ENCODE measurements around the gene AGPS.

The AGPS gene

DNA sequence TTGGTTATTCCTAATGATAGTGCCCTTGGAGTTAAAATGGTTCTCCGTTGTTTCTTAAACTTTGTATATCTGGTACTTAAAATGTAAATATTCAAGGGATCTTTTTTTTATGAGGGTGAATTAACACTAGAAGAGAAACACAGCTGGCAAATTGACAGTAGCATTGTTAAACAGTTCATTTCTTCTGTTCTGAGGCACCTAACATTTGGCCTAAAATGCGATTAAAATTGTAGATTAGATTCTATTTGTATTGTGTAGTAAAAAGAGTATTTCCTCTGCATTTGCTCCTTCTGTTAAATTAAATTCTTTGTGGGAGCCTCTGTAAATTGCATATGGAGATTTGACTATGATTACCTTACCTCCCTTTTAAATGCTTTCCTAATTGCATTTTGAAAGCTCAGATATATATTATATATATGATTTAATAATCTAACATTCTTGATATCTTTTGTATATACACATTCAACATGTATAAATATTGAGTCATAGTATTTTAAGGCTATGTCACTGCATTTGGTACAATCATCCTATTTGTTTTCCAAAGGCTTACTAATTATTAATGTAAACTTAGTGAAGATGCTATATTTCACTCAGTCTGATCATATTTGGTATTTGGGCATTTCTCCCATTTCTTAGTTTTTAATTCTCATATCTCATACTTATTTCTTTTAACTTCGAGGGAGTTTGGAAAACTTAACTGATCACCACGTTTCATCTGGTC, 124.4 kb downstream of the AGPS start:
- WGBS, 2 experiments, result 89% methylated on average over 2 to 4 of the region's 4 CpGs
- Histone ChIP-seq H3K4me1 (ENCODE audit: control insufficient read depth, insufficient read depth, low read length) (no peaks in the 10 kb centered on the region), H3K4me3 (ENCODE audit: insufficient read depth, low read depth, low read length) (no peak overlapping the region), H3K36me3 (ENCODE audit: control insufficient read depth, insufficient read depth, low read length) (no peaks in the 10 kb centered on the region), H3K27me3 (ENCODE audit: control insufficient read depth, insufficient read depth, low read length, poor library complexity, severe bottlenecking) (no peaks in the 10 kb centered on the region), H3K27ac (ENCODE audit: insufficient read depth, low read depth, low read length, poor library complexity, severe bottlenecking) (no peak overlapping the region), H3K9me3 (ENCODE audit: control insufficient read depth, low read length) (no peaks in the 10 kb centered on the region)

GRCh38 chr2:177518754-177519153, 126.2 kb downstream of the AGPS start:
- no peaks in the 10 kb centered on the region for H3K4me1 ChIP-seq (ENCODE audit: control insufficient read depth, insufficient read depth, low read length)
- WGBS, 2 experiments, result 85 to 95% methylated on average over 2 of the region's 2 CpGs
- no peak overlapping the region for H3K27ac ChIP-seq (ENCODE audit: insufficient read depth, low read depth, low read length, poor library complexity, severe bottlenecking)
- no peaks in the 10 kb centered on the region for H3K9me3 ChIP-seq (ENCODE audit: control insufficient read depth, low read length)
- H3K4me3 ChIP-seq (ENCODE audit: insufficient read depth, low read depth, low read length), result no peak overlapping the region
- no peaks in the 10 kb centered on the region for H3K36me3 ChIP-seq (ENCODE audit: control insufficient read depth, insufficient read depth, low read length)
- no peaks in the 10 kb centered on the region for H3K27me3 ChIP-seq (ENCODE audit: control insufficient read depth, insufficient read depth, low read length, poor library complexity, severe bottlenecking)

DNA sequence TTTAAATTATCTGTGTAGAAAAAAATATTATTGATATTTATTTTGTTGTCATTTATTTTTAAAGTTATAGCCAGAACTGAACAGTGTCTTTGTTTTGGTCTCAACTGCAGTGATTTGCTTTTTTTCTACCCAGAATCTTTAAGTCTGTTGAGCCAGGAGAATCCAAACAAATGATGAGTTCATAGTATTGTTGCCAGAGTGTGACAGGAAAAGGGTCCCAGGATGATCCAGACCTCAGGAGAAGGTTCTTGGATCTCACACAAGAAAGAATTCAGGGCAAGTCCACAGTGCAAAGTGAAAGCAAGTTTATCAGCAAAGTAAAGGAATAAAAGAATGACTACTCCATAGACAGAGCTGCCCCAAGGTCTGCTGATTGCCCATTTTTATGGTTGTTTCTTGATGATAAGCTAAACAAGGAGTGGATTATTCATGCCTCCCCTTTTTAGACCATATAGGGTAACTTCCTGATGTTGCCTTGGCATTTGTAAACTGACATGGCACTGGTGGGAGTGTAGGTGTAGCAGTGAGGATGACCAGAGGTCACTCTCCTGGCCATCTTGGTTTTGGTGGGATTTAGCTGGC, 127.1 kb downstream of the AGPS start:
- no peaks in the 10 kb centered on the region for H3K9me3 ChIP-seq (ENCODE audit: control insufficient read depth, low read length)
- no peak overlapping the region for H3K27ac ChIP-seq (ENCODE audit: insufficient read depth, low read depth, low read length, poor library complexity, severe bottlenecking)
- H3K4me1 ChIP-seq (ENCODE audit: control insufficient read depth, insufficient read depth, low read length), result no peaks in the 10 kb centered on the region
- H3K4me3 ChIP-seq (ENCODE audit: insufficient read depth, low read depth, low read length), result no peak overlapping the region
- H3K36me3 ChIP-seq (ENCODE audit: control insufficient read depth, insufficient read depth, low read length), result no peaks in the 10 kb centered on the region
- no peaks in the 10 kb centered on the region for H3K27me3 ChIP-seq (ENCODE audit: control insufficient read depth, insufficient read depth, low read length, poor library complexity, severe bottlenecking)

DNA sequence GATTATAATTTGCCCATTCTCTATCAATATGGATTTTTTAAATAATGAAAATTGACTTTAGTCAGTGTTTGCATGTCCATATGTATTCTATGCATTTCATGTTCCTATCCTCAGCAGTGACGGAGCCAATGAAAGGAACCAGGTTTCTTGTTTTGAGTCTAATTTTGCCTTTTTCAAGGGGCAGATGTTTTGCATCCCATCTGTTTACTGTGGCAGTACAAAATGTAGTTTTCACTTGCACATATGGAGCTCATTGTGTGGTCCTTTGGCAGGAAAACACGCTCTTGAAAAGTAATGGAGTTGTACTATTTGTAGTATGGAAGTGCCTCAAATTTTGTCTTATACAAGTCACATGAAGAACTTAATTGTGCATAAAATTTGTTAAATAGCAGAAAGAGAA, 127.8 kb downstream of the AGPS start:
- no peaks in the 10 kb centered on the region for H3K36me3 ChIP-seq (ENCODE audit: control insufficient read depth, insufficient read depth, low read length)
- WGBS, 2 experiments, result 94 to 97% methylated on average over 2 of the region's 2 CpGs
- no peaks in the 10 kb centered on the region for H3K9me3 ChIP-seq (ENCODE audit: control insufficient read depth, low read length)
- no peak overlapping the region for H3K4me3 ChIP-seq (ENCODE audit: insufficient read depth, low read depth, low read length)
- H3K27me3 ChIP-seq (ENCODE audit: control insufficient read depth, insufficient read depth, low read length, poor library complexity, severe bottlenecking), result no peaks in the 10 kb centered on the region
- H3K27ac ChIP-seq (ENCODE audit: insufficient read depth, low read depth, low read length, poor library complexity, severe bottlenecking), result no peak overlapping the region
- H3K4me1 ChIP-seq (ENCODE audit: control insufficient read depth, insufficient read depth, low read length), result no peaks in the 10 kb centered on the region

GRCh38 chr2:177523781-177524180, 131.2 kb downstream of the AGPS start:
- Histone ChIP-seq H3K4me3 (ENCODE audit: insufficient read depth, low read depth, low read length) (no peak overlapping the region), H3K4me1 (ENCODE audit: control insufficient read depth, insufficient read depth, low read length) (no peaks in the 10 kb centered on the region), H3K9me3 (ENCODE audit: control insufficient read depth, low read length) (no peaks in the 10 kb centered on the region), H3K36me3 (ENCODE audit: control insufficient read depth, insufficient read depth, low read length) (no peaks in the 10 kb centered on the region), H3K27me3 (ENCODE audit: control insufficient read depth, insufficient read depth, low read length, poor library complexity, severe bottlenecking) (no peaks in the 10 kb centered on the region), H3K27ac (ENCODE audit: insufficient read depth, low read depth, low read length, poor library complexity, severe bottlenecking) (no peak overlapping the region)
- 93 to 98% methylated on average over 3 of the region's 3 CpGs for WGBS, 2 experiments

- 95 to 98% methylated on average over 2 to 3 of the region's 3 CpGs for WGBS, 2 experiments
- Histone ChIP-seq H3K9me3 (ENCODE audit: control insufficient read depth, low read length) (no peaks in the 10 kb centered on the region), H3K27me3 (ENCODE audit: control insufficient read depth, insufficient read depth, low read length, poor library complexity, severe bottlenecking) (no peaks in the 10 kb centered on the region), H3K36me3 (ENCODE audit: control insufficient read depth, insufficient read depth, low read length) (no peaks in the 10 kb centered on the region), H3K4me3 (ENCODE audit: insufficient read depth, low read depth, low read length) (no peak overlapping the region), H3K27ac (ENCODE audit: insufficient read depth, low read depth, low read length, poor library complexity, severe bottlenecking) (no peak overlapping the region), H3K4me1 (ENCODE audit: control insufficient read depth, insufficient read depth, low read length) (no peaks in the 10 kb centered on the region)
Measured at GRCh38 chr2:177525351-177525924, 132.9 kb downstream of the AGPS start.

DNA sequence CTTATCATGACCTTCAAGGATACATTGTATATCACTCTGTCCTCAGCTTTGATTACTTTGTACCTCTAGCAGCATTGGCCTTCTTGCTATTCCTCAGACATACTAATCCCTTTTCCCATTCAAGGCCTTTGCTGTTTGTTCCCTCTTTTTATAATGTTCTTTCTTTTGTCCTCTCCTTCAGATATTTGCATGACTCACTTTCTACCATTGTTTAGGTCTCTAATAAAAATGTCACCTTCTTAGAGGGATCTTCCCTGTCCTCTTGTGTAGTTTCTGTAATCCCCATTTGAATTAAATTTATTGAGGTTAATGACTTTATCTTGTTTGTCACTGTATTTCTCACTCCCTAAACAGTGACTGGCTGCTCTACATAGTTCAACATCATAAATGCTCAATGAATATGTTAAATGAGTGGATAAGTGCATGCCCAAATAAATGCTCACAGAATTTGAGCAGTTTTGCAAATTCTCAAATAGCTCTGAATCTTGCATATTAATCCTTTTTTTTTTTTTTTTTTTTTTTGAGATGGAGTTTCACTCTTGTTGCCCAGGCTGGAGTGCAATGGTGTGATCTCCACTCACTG, 135.9 kb downstream of the AGPS start:
- Histone ChIP-seq H3K4me1 (ENCODE audit: control insufficient read depth, insufficient read depth, low read length) (no peaks in the 10 kb centered on the region), H3K27ac (ENCODE audit: insufficient read depth, low read depth, low read length, poor library complexity, severe bottlenecking) (no peak overlapping the region), H3K36me3 (ENCODE audit: control insufficient read depth, insufficient read depth, low read length) (no peaks in the 10 kb centered on the region), H3K9me3 (ENCODE audit: control insufficient read depth, low read length) (no peaks in the 10 kb centered on the region), H3K27me3 (ENCODE audit: control insufficient read depth, insufficient read depth, low read length, poor library complexity, severe bottlenecking) (no peaks in the 10 kb centered on the region), H3K4me3 (ENCODE audit: insufficient read depth, low read depth, low read length) (no peak overlapping the region)

- Histone ChIP-seq H3K36me3 (ENCODE audit: control insufficient read depth, insufficient read depth, low read length) (no peaks in the 10 kb centered on the region), H3K4me1 (ENCODE audit: control insufficient read depth, insufficient read depth, low read length) (no peaks in the 10 kb centered on the region), H3K4me3 (ENCODE audit: insufficient read depth, low read depth, low read length) (no peak overlapping the region), H3K27ac (ENCODE audit: insufficient read depth, low read depth, low read length, poor library complexity, severe bottlenecking) (no peak overlapping the region), H3K27me3 (ENCODE audit: control insufficient read depth, insufficient read depth, low read length, poor library complexity, severe bottlenecking) (no peaks in the 10 kb centered on the region), H3K9me3 (ENCODE audit: control insufficient read depth, low read length) (no peaks in the 10 kb centered on the region)
- WGBS, 2 experiments, result 86 to 94% methylated on average over 3 of the region's 3 CpGs
Measured at GRCh38 chr2:177529166-177529565, 136.6 kb downstream of the AGPS start.

DNA sequence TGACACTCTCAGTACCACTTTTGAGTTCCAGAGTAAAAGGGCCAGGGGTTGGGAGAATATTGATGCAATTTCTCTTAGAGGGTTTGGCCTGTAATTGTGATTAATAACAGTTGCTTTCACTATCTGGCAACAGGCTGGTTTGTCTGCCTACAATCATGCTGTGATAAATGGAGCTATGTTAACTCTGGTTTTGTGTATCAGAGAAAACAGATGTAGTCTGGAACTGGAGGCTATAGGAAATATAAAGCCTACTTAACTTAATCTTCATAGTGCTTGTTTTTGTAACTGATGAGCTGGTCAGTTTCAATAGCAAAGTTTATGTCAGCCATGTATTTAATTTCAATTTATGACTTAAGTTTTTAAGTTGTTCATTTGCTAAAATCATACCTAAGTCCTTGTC, 138.0 kb downstream of the AGPS start:
- Histone ChIP-seq H3K9me3 (ENCODE audit: control insufficient read depth, low read length) (no peaks in the 10 kb centered on the region), H3K27me3 (ENCODE audit: control insufficient read depth, insufficient read depth, low read length, poor library complexity, severe bottlenecking) (no peaks in the 10 kb centered on the region), H3K4me1 (ENCODE audit: control insufficient read depth, insufficient read depth, low read length) (no peaks in the 10 kb centered on the region), H3K4me3 (ENCODE audit: insufficient read depth, low read depth, low read length) (no peak overlapping the region), H3K27ac (ENCODE audit: insufficient read depth, low read depth, low read length, poor library complexity, severe bottlenecking) (no peak overlapping the region), H3K36me3 (ENCODE audit: control insufficient read depth, insufficient read depth, low read length) (no peaks in the 10 kb centered on the region)

DNA sequence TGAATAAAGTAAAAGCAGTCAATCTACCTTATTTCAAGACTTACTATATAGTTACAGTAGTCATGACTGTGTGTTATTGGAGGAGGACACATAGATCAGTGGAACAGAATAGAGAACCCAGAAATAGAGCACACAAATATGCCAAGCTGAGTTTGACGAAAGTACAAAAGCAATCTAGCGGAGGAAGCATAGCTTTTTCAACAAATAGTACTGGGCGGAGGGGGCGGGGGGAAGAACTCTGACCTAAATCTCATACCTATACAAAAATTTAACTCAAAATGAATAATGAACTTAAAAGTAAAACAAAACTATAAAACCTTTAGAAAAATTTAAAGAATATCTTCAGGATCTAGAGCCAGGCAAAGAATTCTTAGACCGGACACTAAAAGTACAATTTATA, 139.1 kb downstream of the AGPS start:
- no peaks in the 10 kb centered on the region for H3K27me3 ChIP-seq (ENCODE audit: control insufficient read depth, insufficient read depth, low read length, poor library complexity, severe bottlenecking)
- no peak overlapping the region for H3K27ac ChIP-seq (ENCODE audit: insufficient read depth, low read depth, low read length, poor library complexity, severe bottlenecking)
- WGBS, 2 experiments, result 97 to 98% methylated on average over 2 to 5 of the region's 5 CpGs
- H3K4me3 ChIP-seq (ENCODE audit: insufficient read depth, low read depth, low read length), result no peak overlapping the region
- H3K9me3 ChIP-seq (ENCODE audit: control insufficient read depth, low read length), result no peaks in the 10 kb centered on the region
- H3K4me1 ChIP-seq (ENCODE audit: control insufficient read depth, insufficient read depth, low read length), result no peaks in the 10 kb centered on the region
- no peaks in the 10 kb centered on the region for H3K36me3 ChIP-seq (ENCODE audit: control insufficient read depth, insufficient read depth, low read length)

Data from ectodermal cell (in vitro differentiated cells).